GM21515 (cell line): Measurements from ENCODE around the gene LPCAT3.
"Not testable (repeated sequence)": the region's sequence is repeated elsewhere in the genome, so short reads cannot be mapped to it uniquely, and the experiment has no call there.

ENCODE experiments used
- ATAC-seq: cut with Tn5 transposase; IDR thresholded peaks from one replicate; pipeline ENCODE4 v1.9.1; 2021; ENCODE audit not compliant: unreplicated experiment

The LPCAT3 gene, protein sequence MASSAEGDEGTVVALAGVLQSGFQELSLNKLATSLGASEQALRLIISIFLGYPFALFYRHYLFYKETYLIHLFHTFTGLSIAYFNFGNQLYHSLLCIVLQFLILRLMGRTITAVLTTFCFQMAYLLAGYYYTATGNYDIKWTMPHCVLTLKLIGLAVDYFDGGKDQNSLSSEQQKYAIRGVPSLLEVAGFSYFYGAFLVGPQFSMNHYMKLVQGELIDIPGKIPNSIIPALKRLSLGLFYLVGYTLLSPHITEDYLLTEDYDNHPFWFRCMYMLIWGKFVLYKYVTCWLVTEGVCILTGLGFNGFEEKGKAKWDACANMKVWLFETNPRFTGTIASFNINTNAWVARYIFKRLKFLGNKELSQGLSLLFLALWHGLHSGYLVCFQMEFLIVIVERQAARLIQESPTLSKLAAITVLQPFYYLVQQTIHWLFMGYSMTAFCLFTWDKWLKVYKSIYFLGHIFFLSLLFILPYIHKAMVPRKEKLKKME

DNA sequence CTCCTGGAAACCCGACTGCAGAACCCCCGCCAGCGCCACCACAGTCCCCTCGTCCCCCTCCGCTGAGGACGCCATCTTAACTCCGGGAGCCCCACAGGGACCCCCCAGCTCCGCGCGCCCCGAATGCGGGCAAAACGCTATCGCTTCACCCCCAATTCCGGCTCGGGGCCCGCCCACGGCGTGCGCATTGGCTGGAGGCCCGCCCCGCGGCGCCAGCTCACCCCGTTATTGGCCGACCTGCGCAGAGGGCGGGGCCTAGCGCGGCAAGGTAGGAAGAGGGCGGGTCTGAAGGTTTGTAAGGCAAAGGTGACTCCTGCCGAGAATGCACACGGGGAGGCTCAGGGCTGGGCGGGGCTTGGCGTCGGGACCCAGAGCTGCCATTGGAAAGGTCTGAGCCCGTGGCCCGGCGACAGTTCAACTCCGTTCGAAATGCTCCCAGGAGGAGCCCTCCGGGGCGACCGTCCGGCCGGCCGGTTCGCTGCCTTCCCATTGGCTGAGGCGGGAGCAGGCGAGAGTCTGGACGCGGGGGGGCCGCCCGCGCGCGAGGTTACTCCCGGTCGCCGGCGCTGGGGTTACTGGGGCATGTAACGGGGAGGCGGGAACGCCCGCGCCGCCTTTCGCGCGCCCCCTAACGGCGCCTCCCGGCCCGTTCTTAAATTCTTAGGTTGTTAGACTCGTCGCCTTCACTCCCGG is at the start of gene LPCAT3:
Gene LPCAT3 (minus strand): TSS at position 127 of the 693 bp plus-strand sequence. CDS start 52 bp downstream, at position 75.
- ATAC-seq, result peak; percentile 94

DNA sequence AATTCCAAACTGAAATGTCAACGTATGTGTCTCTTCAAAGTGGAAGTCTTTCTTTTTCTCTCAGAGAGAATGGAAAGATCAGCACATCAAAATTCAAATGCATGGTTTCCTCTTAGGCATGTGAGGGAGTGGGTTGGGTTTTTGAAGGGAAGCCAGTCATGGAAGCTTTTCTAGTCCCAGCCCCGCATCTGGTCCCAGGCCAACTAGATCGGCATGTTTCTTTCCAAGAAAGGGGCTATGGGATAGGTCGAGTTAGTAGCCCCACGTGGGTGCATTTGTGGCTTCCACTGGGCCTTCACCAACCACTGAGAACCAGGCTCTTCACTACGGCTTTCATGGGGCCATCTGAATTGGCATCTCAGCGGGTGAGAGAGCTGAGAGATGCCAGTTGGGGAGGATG is 48.8 kb upstream of the LPCAT3 start:
- ATAC-seq, result no peak

- no peak for ATAC-seq
Observed at GRCh38 chr12:7066596-7066995, 48.3 kb upstream of the LPCAT3 start.

GRCh38 chr12:7065073-7065623 is 46.9 kb upstream of the LPCAT3 start:
- ATAC-seq, result no peak

DNA sequence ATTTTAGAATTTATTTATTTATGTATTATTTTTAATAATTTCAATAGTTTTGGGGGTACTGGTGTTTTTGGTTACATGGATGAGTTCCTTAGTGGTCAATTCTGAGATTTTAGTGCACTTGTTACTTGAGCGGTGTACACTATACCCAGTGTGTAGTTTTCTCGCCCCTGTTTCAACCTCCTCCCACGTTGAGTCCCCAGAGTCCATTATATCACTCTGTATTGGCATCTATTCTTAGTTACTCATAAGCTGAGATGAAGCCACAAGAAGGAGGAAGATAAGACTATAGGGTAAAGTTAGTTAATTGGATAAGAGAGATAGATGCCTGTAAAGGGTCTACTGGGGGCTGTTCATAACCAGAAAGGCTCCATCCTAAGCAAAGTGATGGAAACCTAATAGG is 46.2 kb upstream of the LPCAT3 start:
- ATAC-seq, result no peak

DNA sequence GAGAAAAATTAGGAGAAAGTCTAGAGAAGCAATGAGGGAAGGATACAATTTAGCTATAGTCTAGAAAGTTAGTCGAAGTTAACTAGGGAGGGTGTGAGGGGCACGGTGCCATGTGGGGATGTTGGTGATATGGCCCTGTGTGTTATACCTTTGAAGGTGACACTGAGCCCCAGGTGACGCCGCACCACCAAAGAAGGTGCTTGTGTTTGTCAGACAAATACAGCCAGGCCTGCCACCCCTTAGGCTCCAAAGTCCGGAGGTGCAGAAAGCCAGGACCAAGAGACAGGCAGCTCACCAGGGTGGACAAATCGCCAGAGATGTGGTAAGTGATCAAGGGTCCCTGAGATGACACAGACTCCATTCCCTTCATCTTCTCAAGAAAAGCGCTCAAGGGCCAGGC is 43.3 kb upstream of the LPCAT3 start:
- ATAC-seq, result no peak

DNA sequence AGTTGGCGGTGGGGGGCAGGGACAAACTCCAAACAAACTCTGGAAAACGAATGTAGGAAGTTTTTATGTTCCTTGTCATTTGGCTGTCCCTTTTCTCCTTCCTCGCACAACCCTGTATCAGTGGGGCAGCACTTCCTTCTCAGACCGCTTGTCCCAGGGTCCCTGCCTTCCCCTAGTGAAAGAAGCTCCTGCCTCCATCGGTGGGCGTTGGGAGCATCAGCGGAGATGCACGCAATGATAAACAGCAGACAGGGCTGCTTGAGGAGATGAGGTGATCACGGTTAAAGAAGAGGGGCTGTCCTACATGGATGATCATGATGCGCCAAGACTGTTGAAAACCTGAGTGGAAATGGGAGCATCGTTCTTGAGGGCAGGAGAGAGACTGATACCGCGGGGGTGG is 42.9 kb upstream of the LPCAT3 start:
- ATAC-seq, result no peak

- ATAC-seq, result no peak
Observed at GRCh38 chr12:7060353-7060954, 42.2 kb upstream of the LPCAT3 start, which contains the start of gene C1S. TSS of gene C1S (plus strand) at chr12:7060718. CDS start at chr12:7061913, 1,195 bp downstream.

DNA sequence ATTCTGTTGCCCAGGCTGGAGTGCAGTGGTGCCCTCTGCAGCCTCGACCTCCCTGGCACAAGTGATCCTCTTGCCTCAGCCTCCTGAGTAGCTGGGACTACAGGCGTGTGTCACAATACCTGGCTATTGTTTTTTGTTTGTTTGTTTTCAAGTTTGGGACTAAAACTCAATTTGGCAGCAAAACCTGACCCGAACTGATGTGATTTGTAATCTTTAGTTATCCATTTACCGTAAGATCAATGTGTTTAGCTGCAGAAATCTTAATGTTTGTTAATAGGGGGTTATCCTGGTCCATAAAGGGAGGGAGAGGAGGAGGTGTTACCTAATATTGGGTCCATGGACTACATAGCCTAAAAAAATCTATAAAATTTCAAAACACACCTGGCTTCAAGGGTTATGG is 41.5 kb upstream of the LPCAT3 start:
- no peak for ATAC-seq

- no peak for ATAC-seq
Observed at GRCh38 chr12:7058850-7059395, 40.6 kb upstream of the LPCAT3 start.

- no peak for ATAC-seq
Observed at GRCh38 chr12:7058163-7058845, 40.0 kb upstream of the LPCAT3 start.

DNA sequence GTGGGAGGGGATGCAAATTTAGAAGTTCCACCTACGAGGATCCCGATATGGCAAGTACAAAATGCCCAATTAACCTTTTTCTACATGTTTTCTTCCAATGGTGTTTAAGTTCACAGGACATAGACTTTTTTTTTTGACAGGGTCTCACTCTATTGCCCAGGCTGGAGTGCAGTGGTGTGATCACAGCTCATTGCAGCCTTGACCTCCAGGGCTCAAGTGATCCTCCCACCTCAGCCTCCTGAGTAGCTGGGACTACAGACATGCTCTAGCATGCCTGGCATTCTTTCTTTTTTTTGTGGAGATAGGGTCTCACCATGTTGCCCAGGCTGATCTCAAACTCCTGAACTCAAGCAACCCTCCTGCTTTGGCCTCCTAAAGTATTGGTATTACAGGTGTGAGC is 37.5 kb upstream of the LPCAT3 start:
- not testable (repeated sequence) for ATAC-seq

DNA sequence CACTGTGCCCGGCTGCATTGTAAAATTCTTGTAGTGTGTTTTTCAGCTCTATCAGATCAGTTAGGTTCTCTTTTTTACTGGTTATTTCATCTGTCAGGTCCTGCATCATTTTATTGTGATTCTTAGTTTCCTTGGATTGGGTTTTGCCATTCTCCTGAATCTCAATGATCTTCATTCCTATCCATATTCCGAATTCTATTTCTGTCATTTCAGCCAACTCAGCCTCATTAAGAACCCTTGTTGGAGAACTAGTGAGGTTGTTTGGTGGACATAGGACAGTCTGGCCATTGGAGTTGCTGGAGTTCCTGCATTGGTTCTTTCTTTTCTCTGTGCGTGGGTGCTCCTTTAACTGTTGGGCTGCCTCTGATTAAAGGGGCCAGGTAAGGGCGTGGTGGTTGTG is 36.6 kb upstream of the LPCAT3 start:
- no peak for ATAC-seq

DNA sequence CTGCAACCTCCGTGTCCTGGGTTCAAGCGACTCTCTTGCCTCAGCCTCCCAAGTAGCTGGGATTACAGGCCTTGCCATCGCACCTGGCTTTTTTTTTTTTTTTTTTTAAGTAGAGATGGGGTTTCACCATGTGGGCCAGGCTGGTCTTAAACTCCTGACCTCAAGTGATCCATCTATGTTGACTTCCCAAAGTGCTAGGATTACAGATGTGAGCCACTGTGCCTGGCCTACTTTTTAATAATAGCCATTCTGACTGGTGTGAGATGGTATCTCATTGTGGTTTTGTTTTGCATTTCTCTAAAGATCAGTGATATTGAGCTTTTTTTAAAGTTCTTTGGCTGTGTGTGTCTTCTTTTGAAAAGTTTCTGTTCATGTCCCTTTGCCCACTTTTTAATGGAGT is 31.7 kb upstream of the LPCAT3 start:
- ATAC-seq, result not testable (repeated sequence)

- ATAC-seq, result not testable (repeated sequence)
Observed at GRCh38 chr12:7049445-7049951, 31.2 kb upstream of the LPCAT3 start.

DNA sequence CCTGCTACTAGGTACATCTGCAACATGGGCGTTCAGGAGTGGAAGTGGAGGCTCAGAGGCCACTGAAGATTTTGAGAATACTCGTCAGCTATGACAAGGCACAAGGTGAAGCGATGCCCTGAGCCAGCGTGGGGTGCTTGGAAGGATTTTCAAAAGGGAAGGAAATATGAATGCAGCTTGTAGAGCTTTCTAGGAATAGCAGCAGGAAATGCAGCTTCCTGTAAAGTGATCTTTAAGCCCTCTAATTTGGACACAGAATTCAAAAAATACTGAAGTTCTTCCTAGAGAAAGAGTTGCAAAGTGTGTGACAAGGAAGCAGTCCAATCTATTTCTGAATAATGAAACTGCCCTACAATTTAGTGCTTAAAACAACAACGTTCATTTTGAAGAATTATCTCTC is 29.0 kb upstream of the LPCAT3 start:
- no peak for ATAC-seq

- no peak for ATAC-seq
Observed at GRCh38 chr12:7046383-7047105, 28.3 kb upstream of the LPCAT3 start.

- no peak for ATAC-seq
Observed at GRCh38 chr12:7045913-7046312, 27.6 kb upstream of the LPCAT3 start.

DNA sequence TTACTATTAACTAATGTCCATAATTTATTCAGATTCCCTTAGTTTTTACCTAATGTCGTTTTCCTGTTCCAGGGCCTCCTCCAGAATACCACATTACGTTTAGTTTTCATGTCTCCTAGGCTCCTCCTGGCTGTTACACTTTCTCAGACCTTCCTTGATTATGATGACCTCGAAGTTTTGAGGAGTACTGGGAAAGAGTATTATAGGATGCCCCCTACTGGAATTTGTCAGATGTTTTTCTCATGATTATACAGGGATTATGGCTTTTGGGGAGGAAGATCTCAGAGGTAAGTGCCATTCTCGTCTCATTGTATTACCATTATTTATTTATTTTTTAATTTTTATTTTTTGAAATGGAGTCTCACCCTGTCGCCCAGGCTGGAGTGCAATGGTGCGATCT is 24.6 kb upstream of the LPCAT3 start:
- no peak for ATAC-seq

- no peak for ATAC-seq
Observed at GRCh38 chr12:7039403-7039802, 21.1 kb upstream of the LPCAT3 start.
